Measurements from ENCODE around the gene KIR3DL2. TPM values are rescaled to one million over a fixed set of nuclear protein-coding genes. Genes with fewer than 3 reads are reported as not detected.

KIR3DL2 gene
- not detected in 2 replicates for total RNA-seq

DNA sequence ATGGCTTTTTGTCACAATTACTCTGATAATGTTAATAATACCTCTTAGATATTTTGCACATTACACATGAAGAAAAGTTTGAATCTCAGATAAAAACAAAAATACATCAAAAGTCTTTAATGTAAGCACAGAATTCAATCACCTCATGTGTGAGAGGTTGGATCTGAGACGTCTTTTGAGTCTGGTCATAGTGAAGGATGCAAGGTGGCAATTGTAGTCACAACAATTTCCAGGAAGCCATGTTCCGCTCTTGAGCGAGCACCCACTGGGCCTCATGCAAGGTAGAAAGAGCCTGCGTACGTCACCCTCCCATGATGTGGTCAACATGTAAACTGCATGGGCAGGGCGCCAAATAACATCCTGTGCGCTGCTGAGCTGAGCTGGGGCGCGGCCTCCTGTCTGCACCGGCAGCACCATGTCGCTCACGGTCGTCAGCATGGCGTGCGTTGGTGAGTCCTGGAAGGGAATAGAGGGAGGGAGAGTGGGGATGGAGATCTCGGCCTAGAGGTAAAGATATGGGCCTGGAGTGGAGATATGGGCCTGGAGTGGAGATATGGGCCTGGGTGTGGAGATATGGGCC is at the start of gene KIR3DL2:
Gene KIR3DL2, plus strand, starts transcription at position 383 of the 580 bp plus-strand sequence. Its CDS starts 33 bp downstream, at position 416.

DNA sequence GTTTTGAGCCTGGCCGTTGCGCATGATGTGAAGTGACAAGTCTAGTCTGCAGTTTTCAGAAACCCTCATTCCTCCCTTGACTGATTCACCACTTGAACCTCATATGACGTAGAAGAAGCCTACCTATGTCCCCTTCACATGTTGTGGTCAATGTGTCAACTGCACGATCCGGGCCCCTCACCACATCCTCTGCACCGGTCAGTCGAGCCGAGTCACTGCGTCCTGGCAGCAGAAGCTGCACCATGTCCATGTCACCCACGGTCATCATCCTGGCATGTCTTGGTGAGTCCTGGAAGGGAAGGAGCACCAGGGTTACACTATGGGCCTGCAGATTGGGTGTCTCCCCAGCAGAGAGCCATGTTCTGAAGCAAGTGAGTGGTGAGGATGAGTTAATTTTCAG is 46.8 kb upstream of the KIR3DL2 start, which contains the start of gene KIR2DL4:
Gene KIR2DL4, plus strand, starts transcription at position 201 of the 400 bp plus-strand sequence. Its CDS starts 42 bp downstream, at position 243.

DNA sequence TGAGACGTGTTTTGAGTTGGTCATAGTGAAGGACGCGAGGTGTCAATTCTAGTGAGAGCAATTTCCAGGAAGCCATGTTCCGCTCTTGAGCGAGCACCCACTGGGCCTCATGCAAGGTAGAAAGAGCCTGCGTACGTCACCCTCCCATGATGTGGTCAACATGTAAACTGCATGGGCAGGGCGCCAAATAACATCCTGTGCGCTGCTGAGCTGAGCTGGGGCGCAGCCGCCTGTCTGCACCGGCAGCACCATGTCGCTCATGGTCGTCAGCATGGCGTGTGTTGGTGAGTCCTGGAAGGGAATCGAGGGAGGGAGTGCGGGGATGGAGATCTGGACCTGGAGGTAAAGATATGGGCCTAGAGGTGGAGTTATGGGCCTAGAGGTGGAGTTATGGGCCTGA is 34.0 kb upstream of the KIR3DL2 start, which contains the start of gene KIR3DL1:
Gene KIR3DL1, plus strand, starts transcription at position 218 of the 400 bp plus-strand sequence.

DNA sequence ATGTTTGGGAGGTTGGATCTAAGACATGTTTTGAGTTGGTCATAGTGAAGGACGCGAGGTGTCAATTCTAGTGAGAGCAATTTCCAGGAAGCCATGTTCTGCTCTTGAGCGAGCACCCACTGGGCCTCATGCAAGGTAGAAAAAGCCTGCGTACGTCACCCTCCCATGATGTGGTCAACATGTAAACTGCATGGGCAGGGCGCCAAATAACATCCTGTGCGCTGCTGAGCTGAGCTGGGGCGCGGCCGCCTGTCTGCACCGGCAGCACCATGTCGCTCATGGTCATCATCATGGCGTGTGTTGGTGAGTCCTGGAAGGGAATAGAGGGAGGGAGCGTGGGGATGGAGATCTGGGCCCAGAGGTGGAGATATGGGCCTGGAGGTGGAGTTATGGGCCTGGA is 17.7 kb upstream of the KIR3DL2 start, which contains the start of gene KIR2DS4:
Gene KIR2DS4, plus strand, starts transcription at position 181 of the 400 bp plus-strand sequence.

DNA sequence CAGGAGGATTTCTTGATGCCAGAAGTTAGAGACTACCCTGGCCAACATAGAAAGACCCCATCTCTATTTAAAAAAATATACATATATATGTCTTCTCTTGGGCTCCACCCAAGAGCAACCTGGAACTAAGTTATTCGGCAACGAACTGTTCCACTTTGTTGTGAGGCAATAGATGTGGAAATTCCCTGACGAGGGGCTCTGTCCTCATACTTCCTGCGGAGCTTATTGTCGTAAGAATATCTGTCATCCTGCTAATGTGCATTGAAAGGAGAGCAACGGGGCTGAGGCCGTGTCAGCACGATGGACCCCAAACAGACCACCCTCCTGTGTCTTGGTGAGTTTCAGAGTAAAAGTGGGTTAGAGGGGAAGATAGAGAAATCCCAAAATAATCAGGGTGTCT is 23.7 kb downstream of the KIR3DL2 start, which contains the start of gene FCAR:
Gene FCAR, plus strand, starts transcription at position 246 of the 400 bp plus-strand sequence. Its CDS starts 55 bp downstream, at position 301.

DNA sequence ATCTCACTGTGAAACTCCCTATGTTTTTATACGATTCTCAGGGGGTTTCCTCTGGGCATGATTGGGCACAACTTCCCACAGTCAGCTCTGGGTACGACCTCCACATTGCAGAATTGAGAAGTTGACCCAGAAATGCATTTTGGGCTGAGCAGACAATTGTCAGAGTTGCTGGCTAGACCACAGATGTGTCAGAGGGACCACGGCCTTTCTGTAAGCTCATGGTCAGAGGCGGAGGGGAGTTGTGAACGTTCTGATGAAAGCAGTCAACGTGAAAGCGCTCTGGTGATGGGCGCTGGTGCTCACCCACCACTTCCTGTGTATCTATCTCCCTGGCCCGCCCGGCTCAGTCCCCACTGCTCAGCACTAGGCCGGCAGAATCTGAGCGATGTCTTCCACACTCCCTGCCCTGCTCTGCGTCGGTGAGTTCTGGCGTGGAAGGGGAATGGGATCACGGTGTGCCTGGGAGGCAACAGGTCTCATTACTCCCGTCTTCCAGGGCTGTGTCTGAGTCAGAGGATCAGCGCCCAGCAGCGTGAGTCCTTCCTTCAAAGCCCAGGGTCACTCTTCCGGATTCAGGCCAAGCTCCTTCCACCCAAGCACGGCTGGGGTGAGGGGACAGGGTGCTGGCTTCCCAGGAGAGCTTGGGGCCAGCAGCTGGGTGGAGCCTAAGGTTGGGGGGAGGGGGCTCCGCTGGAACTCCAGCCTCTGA is 55.7 kb downstream of the KIR3DL2 start, which contains the start of gene NCR1:
Gene NCR1, plus strand, starts transcription at position 346 of the 709 bp plus-strand sequence. Its CDS starts 40 bp downstream, at position 386.

Small RNAs within 50 kb of the gene (small RNA-seq; reads per million reads assigned to genes)
- gene RNU6-222P = not detected

Other genes starting within 250 kb of the KIR3DL2 start
- not detected in 2 replicates for gene LILRB1, start 220.0 kb upstream of the KIR3DL2 start, total RNA-seq
- gene LILRB4, start 187.5 kb upstream of the KIR3DL2 start, total RNA-seq = not detected in 2 replicates
- gene KIR3DL3, start 126.0 kb upstream of the KIR3DL2 start, total RNA-seq = not detected in 2 replicates
- gene KIR2DL3, start 111.9 kb upstream of the KIR3DL2 start, total RNA-seq = not detected in 2 replicates
- not detected in 2 replicates for gene KIR2DL1, start 80.7 kb upstream of the KIR3DL2 start, total RNA-seq
- gene KIR2DL4, start 46.8 kb upstream of the KIR3DL2 start, total RNA-seq = not detected in 2 replicates
- not detected in 2 replicates for gene KIR3DL1, start 34.0 kb upstream of the KIR3DL2 start, total RNA-seq
- not detected in 2 replicates for gene KIR2DS4, start 17.8 kb upstream of the KIR3DL2 start, total RNA-seq
- not detected in 2 replicates for gene FCAR, start 23.8 kb downstream of the KIR3DL2 start, total RNA-seq
- gene NCR1, start 55.7 kb downstream of the KIR3DL2 start, total RNA-seq = not detected in 2 replicates
- not detected in 2 replicates for gene NLRP7, start 97.1 kb downstream of the KIR3DL2 start, total RNA-seq
- 0.65 TPM in 1 of 2 replicates, not detected in the other for gene NLRP2, start 115.9 kb downstream of the KIR3DL2 start, total RNA-seq
- gene GP6, start 187.8 kb downstream of the KIR3DL2 start, total RNA-seq = not detected in 2 replicates
- 8.6 and 9.1 TPM in 2 replicates for gene RDH13, start 212.7 kb downstream of the KIR3DL2 start, total RNA-seq
- gene EPS8L1, start 225.4 kb downstream of the KIR3DL2 start, total RNA-seq = 0.26 TPM in 1 of 2 replicates, not detected in the other